ENCODE measurements around the gene ROBO1. TPM values are rescaled to one million over a fixed set of nuclear protein-coding genes. Genes with fewer than 3 reads are reported as not detected.

The ROBO1 gene
- total RNA-seq, 2 experiments from 2014 or later, result 3.0 to 3.1 TPM

DNA sequence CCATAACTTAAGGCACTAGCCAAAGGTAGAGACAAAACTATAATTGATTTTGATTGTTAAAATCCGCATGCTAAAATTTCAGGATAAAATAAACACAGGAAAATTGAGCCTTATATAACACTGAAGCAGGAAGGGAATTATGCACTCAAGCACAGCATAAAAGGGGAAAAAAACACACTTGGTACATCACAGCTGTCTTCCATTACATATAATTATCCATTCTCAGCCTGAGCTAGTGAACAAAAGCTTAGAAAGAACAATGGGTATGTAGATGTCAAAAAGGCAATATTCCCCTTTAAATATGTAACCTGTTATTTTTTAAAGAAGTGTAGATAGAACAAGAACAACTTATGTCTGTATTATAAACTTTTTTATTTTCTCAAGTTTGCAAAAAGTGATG lies 899.2 kb downstream of the ROBO1 start:
- DNase-seq (no peak), ATAC-seq (no peak)
- H3K27ac Mint-ChIP-seq, result no peak overlapping the region
- no peaks in the 10 kb centered on the region for H3K9me3 Mint-ChIP-seq (ENCODE audit: insufficient read depth)
- H3K4me1 Mint-ChIP-seq (ENCODE audit: low read depth), result no peaks in the 10 kb centered on the region
- CTCF ChIA-PET, result no interaction called here
- H3K36me3 Mint-ChIP-seq (ENCODE audit: low read depth), result no peaks in the 10 kb centered on the region
- POLR2A ChIA-PET, result no interaction called here
- no peaks in the 10 kb centered on the region for H3K27me3 Mint-ChIP-seq (ENCODE audit: low read depth)
- no peak overlapping the region for H3K4me3 Mint-ChIP-seq

DNA sequence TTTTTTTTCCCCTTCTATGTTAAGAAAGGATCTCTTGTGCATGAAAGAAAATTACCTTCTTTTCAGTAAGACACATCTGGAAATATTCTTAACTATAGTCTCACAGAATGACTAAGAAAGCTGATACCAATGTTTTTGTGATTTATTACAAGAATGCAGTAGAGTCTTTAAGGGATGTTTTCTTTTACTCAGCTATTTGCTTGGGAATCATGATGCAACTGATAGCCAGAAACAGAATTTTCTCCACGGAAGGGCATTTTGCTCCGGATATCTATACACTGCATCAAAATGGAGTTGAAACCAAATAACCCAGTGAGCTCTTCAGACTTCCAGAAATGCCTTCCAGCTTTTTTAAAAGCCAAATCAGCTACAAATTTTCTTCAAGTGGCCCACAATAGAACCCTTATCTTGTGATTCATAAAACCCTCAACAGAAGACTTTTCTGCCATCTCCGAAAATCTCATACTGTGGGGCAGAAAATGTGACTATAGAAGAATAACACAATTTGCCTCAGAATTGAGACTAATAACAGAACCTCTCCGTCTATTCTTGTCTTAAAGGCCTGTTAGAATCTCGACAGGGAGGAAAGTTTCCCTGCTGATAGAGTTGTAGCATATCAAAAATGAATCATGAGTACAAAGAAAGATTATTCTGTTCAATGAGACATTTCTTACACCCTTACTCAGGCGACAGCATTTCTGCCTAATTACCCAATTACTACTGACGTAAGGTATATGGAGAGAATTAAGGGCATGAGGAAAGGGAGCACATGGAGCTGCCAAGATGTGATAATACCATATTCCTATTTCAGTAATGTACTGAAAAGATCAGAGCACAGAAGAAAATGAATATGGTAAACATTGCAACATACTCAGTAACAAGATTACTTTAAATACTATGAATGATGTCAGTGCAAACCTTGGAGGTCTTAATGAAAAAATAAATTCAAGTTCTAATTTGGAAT lies 900.1 kb downstream of the ROBO1 start:
- H3K27ac Mint-ChIP-seq, result no peak overlapping the region

GRCh38 chr3:78863306-78864203 lies 904.2 kb downstream of the ROBO1 start:
- Mint-ChIP-seq H3K4me1 (ENCODE audit: low read depth) (no peaks in the 10 kb centered on the region), H3K9me3 (ENCODE audit: insufficient read depth) (no peaks in the 10 kb centered on the region), H3K27me3 (ENCODE audit: low read depth) (no peaks in the 10 kb centered on the region), H3K27ac (no peak overlapping the region), H3K4me3 (no peak overlapping the region), H3K36me3 (ENCODE audit: low read depth) (no peaks in the 10 kb centered on the region)
- POLR2A ChIA-PET, result no interaction called here
- CTCF ChIA-PET, result no interaction called here
- no peak for ATAC-seq
- no peak for DNase-seq

More for the DNA sequence above, 900.1 kb downstream of the ROBO1 start:
- DNase-seq (no peak), ATAC-seq (no peak)
- Mint-ChIP-seq H3K27me3 (ENCODE audit: low read depth) (no peaks in the 10 kb centered on the region), H3K4me3 (no peak overlapping the region), H3K36me3 (ENCODE audit: low read depth) (no peaks in the 10 kb centered on the region), H3K9me3 (ENCODE audit: insufficient read depth) (no peaks in the 10 kb centered on the region), H3K4me1 (ENCODE audit: low read depth) (no peaks in the 10 kb centered on the region)
- ChIA-PET POLR2A (no interaction called here), CTCF (no interaction called here)

GRCh38 chr3:78861156-78861555 lies 906.6 kb downstream of the ROBO1 start:
- CTCF ChIA-PET, result no interaction called here
- Mint-ChIP-seq H3K27ac (no peak overlapping the region), H3K4me1 (ENCODE audit: low read depth) (no peaks in the 10 kb centered on the region), H3K36me3 (ENCODE audit: low read depth) (no peaks in the 10 kb centered on the region), H3K4me3 (no peak overlapping the region), H3K27me3 (ENCODE audit: low read depth) (no peaks in the 10 kb centered on the region), H3K9me3 (ENCODE audit: insufficient read depth) (no peaks in the 10 kb centered on the region)
- POLR2A ChIA-PET, result no interaction called here
- no peak for DNase-seq
- no peak for ATAC-seq

DNA sequence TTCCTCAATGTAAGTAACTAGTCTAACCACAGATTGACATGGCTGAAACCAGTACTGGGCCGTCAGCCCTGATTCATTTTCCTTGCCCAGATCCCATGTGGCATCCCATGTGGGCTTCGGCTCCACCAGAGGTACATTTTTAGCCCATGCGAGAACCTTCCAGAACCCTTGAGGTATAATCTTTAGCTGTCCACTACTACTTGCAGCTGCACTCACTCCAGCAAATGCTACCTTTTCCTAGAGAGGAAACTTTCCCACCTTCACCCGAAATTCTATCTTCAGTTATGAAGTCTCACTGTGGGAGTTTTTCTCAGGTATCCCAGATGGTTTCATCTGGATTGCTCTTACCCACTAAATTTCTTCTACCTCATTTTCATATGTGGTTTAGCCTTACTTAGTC lies 907.2 kb downstream of the ROBO1 start:
- no peaks in the 10 kb centered on the region for H3K9me3 Mint-ChIP-seq (ENCODE audit: insufficient read depth)
- no peak overlapping the region for H3K27ac Mint-ChIP-seq
- no peaks in the 10 kb centered on the region for H3K36me3 Mint-ChIP-seq (ENCODE audit: low read depth)
- ATAC-seq (no peak), DNase-seq (no peak)
- POLR2A ChIA-PET, result no interaction called here
- H3K4me3 Mint-ChIP-seq, result no peak overlapping the region
- CTCF ChIA-PET, result no interaction called here
- H3K27me3 Mint-ChIP-seq (ENCODE audit: low read depth), result no peaks in the 10 kb centered on the region
- no peaks in the 10 kb centered on the region for H3K4me1 Mint-ChIP-seq (ENCODE audit: low read depth)

DNA sequence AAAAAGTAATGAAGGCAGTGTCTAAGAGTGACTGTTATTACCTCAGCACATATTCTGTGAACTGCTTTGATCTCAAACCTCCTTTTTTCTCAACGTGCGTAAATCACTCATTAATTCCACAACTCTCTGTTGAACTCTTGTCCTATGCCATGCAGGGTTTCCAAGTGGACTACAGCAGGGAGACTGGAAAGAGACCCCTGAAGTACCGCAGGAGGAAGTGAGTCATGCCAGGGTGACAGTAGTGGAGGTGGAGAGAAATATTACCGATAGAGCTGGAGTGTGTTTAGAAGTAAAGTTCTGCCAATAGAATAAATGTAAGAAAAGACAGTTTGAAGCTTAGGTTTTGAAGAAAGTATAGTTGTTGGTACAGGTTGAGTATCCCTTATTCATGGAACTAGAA lies 908.9 kb downstream of the ROBO1 start:
- H3K4me1 Mint-ChIP-seq (ENCODE audit: low read depth), result no peaks in the 10 kb centered on the region
- DNase-seq (no peak), ATAC-seq (no peak)
- H3K27me3 Mint-ChIP-seq (ENCODE audit: low read depth), result no peaks in the 10 kb centered on the region
- POLR2A ChIA-PET, result no interaction called here
- CTCF ChIA-PET, result no interaction called here
- H3K4me3 Mint-ChIP-seq, result no peak overlapping the region
- H3K36me3 Mint-ChIP-seq (ENCODE audit: low read depth), result no peaks in the 10 kb centered on the region
- H3K9me3 Mint-ChIP-seq (ENCODE audit: insufficient read depth), result no peaks in the 10 kb centered on the region
- H3K27ac Mint-ChIP-seq, result no peak overlapping the region

- DNase-seq (no peak), ATAC-seq (no peak)
- no peak overlapping the region for H3K27ac Mint-ChIP-seq
- no peaks in the 10 kb centered on the region for H3K9me3 Mint-ChIP-seq (ENCODE audit: insufficient read depth)
- H3K27me3 Mint-ChIP-seq (ENCODE audit: low read depth), result no peaks in the 10 kb centered on the region
- CTCF ChIA-PET, result no interaction called here
- POLR2A ChIA-PET, result no interaction called here
- H3K4me1 Mint-ChIP-seq (ENCODE audit: low read depth), result no peaks in the 10 kb centered on the region
- no peaks in the 10 kb centered on the region for H3K36me3 Mint-ChIP-seq (ENCODE audit: low read depth)
- H3K4me3 Mint-ChIP-seq, result no peak overlapping the region
Measured at GRCh38 chr3:78858174-78858573, 909.6 kb downstream of the ROBO1 start.

- Mint-ChIP-seq H3K4me1 (ENCODE audit: low read depth) (no peaks in the 10 kb centered on the region), H3K27ac (no peak overlapping the region), H3K9me3 (ENCODE audit: insufficient read depth) (no peaks in the 10 kb centered on the region), H3K4me3 (no peak overlapping the region), H3K36me3 (ENCODE audit: low read depth) (no peaks in the 10 kb centered on the region), H3K27me3 (ENCODE audit: low read depth) (no peaks in the 10 kb centered on the region)
- ChIA-PET CTCF (no interaction called here), POLR2A (no interaction called here)
- no peak for ATAC-seq
- DNase-seq, result no peak
Measured at GRCh38 chr3:78857494-78858111, 910.2 kb downstream of the ROBO1 start.

DNA sequence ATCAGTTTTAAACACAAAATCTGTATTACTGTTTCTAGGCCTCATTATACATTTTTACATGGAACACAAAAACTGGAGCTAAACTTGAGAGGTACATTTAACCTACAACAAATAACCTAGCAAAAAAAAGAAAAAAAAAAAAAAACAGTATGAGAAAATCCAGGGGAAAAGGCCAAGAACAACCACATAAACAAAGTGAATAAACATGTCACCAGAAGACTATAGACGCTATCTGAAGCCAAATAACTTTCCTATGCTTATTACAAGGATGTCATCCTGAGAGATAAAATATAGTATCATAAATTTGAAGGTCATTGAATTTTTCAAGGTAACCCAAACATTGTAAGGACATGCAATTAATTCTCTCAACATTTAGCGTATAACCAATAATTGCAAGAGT lies 911.6 kb downstream of the ROBO1 start:
- no peaks in the 10 kb centered on the region for H3K4me1 Mint-ChIP-seq (ENCODE audit: low read depth)
- H3K27ac Mint-ChIP-seq, result no peak overlapping the region
- no peak for DNase-seq
- H3K9me3 Mint-ChIP-seq (ENCODE audit: insufficient read depth), result no peaks in the 10 kb centered on the region
- ATAC-seq, result no peak
- POLR2A ChIA-PET, result no interaction called here
- CTCF ChIA-PET, result no interaction called here
- H3K27me3 Mint-ChIP-seq (ENCODE audit: low read depth), result no peaks in the 10 kb centered on the region
- H3K4me3 Mint-ChIP-seq, result no peak overlapping the region
- H3K36me3 Mint-ChIP-seq (ENCODE audit: low read depth), result no peaks in the 10 kb centered on the region

DNA sequence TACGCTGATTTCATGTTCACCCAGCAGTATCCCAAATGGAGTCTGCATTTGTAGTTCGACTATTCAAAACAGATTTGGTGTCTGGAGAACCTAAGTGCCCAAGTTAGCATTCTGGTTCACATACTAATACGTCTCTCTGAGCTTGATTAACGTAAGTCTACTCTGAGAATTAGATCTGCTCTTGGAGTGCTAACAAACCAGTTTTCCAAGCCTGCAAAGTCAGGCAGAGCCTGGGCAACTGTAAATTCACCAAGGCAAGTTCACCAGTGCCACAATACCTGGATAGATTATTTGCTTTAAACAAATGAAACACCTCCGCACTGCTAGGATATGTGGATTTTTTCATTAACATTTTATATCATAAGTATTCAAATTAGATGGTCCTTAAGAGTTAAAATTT lies 912.6 kb downstream of the ROBO1 start:
- POLR2A ChIA-PET, result no interaction called here
- CTCF ChIA-PET, result no interaction called here
- no peaks in the 10 kb centered on the region for H3K27me3 Mint-ChIP-seq (ENCODE audit: low read depth)
- H3K27ac Mint-ChIP-seq, result no peak overlapping the region
- H3K9me3 Mint-ChIP-seq (ENCODE audit: insufficient read depth), result no peaks in the 10 kb centered on the region
- H3K4me1 Mint-ChIP-seq (ENCODE audit: low read depth), result no peaks in the 10 kb centered on the region
- ATAC-seq, result no peak
- no peaks in the 10 kb centered on the region for H3K36me3 Mint-ChIP-seq (ENCODE audit: low read depth)
- no peak for DNase-seq
- no peak overlapping the region for H3K4me3 Mint-ChIP-seq

DNA sequence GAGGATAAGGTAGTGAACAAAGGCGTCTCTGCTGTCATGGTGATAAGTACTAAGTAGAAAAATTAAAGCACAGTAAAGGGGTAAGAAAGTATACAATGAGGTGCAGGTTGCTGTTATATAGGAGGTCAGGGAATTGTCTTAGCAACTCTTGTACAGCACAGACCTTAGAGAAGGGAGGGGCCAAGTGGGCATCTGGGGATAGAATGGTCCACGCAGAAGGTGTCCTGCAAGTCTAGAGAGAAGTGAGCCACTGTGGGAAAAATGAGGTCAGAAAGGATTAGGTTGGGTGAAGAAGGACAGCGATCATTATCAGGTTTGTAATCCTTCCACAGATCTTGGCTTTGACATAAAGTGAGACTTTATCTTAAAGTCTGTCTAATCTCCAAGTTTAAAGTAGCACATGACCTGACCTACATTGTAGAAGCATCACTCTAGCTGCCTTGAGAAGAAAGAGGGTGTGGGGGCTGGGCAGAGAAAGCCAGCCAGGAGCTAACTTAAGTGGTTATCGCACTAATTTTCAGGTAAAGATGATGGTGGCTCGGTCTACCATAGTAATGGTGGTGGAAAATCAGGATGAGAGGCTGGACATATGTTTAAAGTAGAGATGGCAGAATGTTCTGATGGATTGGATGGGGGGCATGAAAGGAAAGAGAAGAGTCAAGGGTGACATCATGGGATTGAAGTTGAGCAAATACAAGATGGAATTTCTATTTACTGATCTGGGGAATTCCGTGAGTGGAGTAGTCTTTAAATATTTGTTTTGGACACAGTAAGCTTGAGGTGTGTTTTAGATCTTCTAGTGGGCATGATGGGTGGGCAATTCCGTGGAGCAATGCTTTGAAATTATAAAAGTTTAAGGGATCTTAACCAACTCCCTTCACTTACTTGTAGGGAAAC lies 919.2 kb downstream of the ROBO1 start:
- ATAC-seq, result no peak
- H3K36me3 Mint-ChIP-seq (ENCODE audit: low read depth), result no peaks in the 10 kb centered on the region
- H3K4me1 Mint-ChIP-seq (ENCODE audit: low read depth), result no peaks in the 10 kb centered on the region
- H3K27me3 Mint-ChIP-seq (ENCODE audit: low read depth), result no peaks in the 10 kb centered on the region
- no peak overlapping the region for H3K4me3 Mint-ChIP-seq
- POLR2A ChIA-PET, result no interaction called here
- CTCF ChIA-PET, result no interaction called here
- DNase-seq, result no peak
- no peak overlapping the region for H3K27ac Mint-ChIP-seq
- no peaks in the 10 kb centered on the region for H3K9me3 Mint-ChIP-seq (ENCODE audit: insufficient read depth)

All from activated CD8-positive, alpha-beta T cell treated with anti-CD3 and anti-CD28 coated beads, Interleukin-2, amount 10 ng/mL, durations not matched to agents 7 days and 5 days (primary cell).